Nephron (organoid): ENCODE data around the gene COL18A1.

ENCODE experiments used
- H3K27ac Mint-ChIP-seq, 3 experiments: 2 replicates each; pipeline ENCODE4 v1.8.0; 2020; ENCODE audit warnings: mixed read lengths in 3 of 3, mild to moderate bottlenecking in 2 of 3, moderate library complexity in 1 of 3
- H3K27me3 Mint-ChIP-seq: 2 replicates; pipeline ENCODE4 v1.8.0; 2021; ENCODE audit warnings: low read depth, mild to moderate bottlenecking, moderate library complexity, mixed read lengths
- H3K36me3 Mint-ChIP-seq: 2 replicates; pipeline ENCODE4 v1.8.0; 2020; ENCODE audit warnings: low read depth, mixed read lengths
- H3K4me1 Mint-ChIP-seq: 2 replicates; pipeline ENCODE4 v1.8.0; 2020; ENCODE audit warnings: mixed read lengths
- H3K4me3 Mint-ChIP-seq, 3 experiments: 2 replicates each; pipeline ENCODE4 v1.8.0; 2020; ENCODE audit warnings: mild to moderate bottlenecking in 3 of 3, mixed read lengths in 3 of 3, moderate library complexity in 2 of 3
- H3K9me3 Mint-ChIP-seq: 2 replicates; pipeline ENCODE4 v1.8.0; 2020; ENCODE audit warnings: mixed read lengths
- CTCF ChIP-seq, 3 experiments: fragments of 200-600 bp; sonication (generic); IDR thresholded peaks; one replicate each; pipeline ENCODE4 v1.5.0; 2021; ENCODE audit warnings: antibody characterized with exemption in 3 of 3; ENCODE audit not compliant: unreplicated experiment in 3 of 3

Gene COL18A1

GRCh38 chr21:45487891-45488600, 83.1 kb downstream of the COL18A1 start:
- Mint-ChIP-seq H3K4me1 (peaks cover 7% of the 10 kb centered on the region), H3K27ac (peak overlapping the region in 2 of 3 experiments; percentile 55 to 70), H3K9me3 (no peaks in the 10 kb centered on the region), H3K36me3 (peaks cover 13% of the 10 kb centered on the region), H3K27me3 (peaks cover 3% of the 10 kb centered on the region), H3K4me3 (no peak overlapping the region)
- no peak for TF ChIP-seq CTCF (IDR thresholded peaks at IDR 0.05; ENCODE audit: unreplicated experiment in 3 of 3)

GRCh38 chr21:45488931-45489721, 84.2 kb downstream of the COL18A1 start:
- H3K27ac Mint-ChIP-seq: no peak overlapping the region
- TF ChIP-seq CTCF (IDR thresholded peaks at IDR 0.05; ENCODE audit: unreplicated experiment in 3 of 3): no peak
- no peaks in the 10 kb centered on the region for H3K9me3 Mint-ChIP-seq
- no peak overlapping the region for H3K4me3 Mint-ChIP-seq
- H3K36me3 Mint-ChIP-seq: peaks cover 9% of the 10 kb centered on the region
- H3K4me1 Mint-ChIP-seq: peaks cover 7% of the 10 kb centered on the region
- peaks cover 3% of the 10 kb centered on the region for H3K27me3 Mint-ChIP-seq

GRCh38 chr21:45489722-45489982, 84.7 kb downstream of the COL18A1 start:
- H3K27me3 Mint-ChIP-seq: peaks cover 3% of the 10 kb centered on the region
- H3K27ac Mint-ChIP-seq: no peak overlapping the region
- no peak overlapping the region for H3K4me3 Mint-ChIP-seq
- peaks cover 4% of the 10 kb centered on the region for H3K36me3 Mint-ChIP-seq
- peaks cover 7% of the 10 kb centered on the region for H3K4me1 Mint-ChIP-seq
- no peaks in the 10 kb centered on the region for H3K9me3 Mint-ChIP-seq
- no peak for TF ChIP-seq CTCF (IDR thresholded peaks at IDR 0.05; ENCODE audit: unreplicated experiment in 3 of 3)

GRCh38 chr21:45490049-45490731, 85.2 kb downstream of the COL18A1 start:
- peaks cover 3% of the 10 kb centered on the region for H3K27me3 Mint-ChIP-seq
- H3K27ac Mint-ChIP-seq: no peak overlapping the region
- peaks cover 3% of the 10 kb centered on the region for H3K36me3 Mint-ChIP-seq
- no peak overlapping the region for H3K4me3 Mint-ChIP-seq
- H3K4me1 Mint-ChIP-seq: peaks cover 7% of the 10 kb centered on the region
- no peaks in the 10 kb centered on the region for H3K9me3 Mint-ChIP-seq
- TF ChIP-seq CTCF (IDR thresholded peaks at IDR 0.05; ENCODE audit: unreplicated experiment in 3 of 3): no peak

GRCh38 chr21:45491056-45491455, 86.1 kb downstream of the COL18A1 start:
- Mint-ChIP-seq H3K36me3 (peaks cover 3% of the 10 kb centered on the region), H3K4me1 (peaks cover 7% of the 10 kb centered on the region), H3K27me3 (peaks cover 3% of the 10 kb centered on the region), H3K9me3 (no peaks in the 10 kb centered on the region), H3K4me3 (no peak overlapping the region), H3K27ac (no peak overlapping the region)
- no peak for TF ChIP-seq CTCF (IDR thresholded peaks at IDR 0.05; ENCODE audit: unreplicated experiment in 3 of 3)
